Small intestine (tissue), 7 donors: ENCODE data around the gene METRN. TPM values are rescaled to one million over a fixed set of nuclear protein-coding genes. Genes with fewer than 3 reads are reported as not detected.

ENCODE experiments used
- DNase-seq, 2 donors: peaks; one replicate each; pipeline versions ENCODE4 v3.0.0 to v3.0.0-alpha.2; 2013
- FAIRE-seq: peaks from 2 replicates; lab custom pipeline; 2012; peaks lifted over from hg19 to GRCh38; lab: Jason Lieb, UNC
- H3K27ac ChIP-seq, 3 donors: one replicate each; pipeline ENCODE4 v1.5.1; 2013; ENCODE audit warnings: low read length in 2 of 3, mild to moderate bottlenecking in 2 of 3, control low read depth in 1 of 3, inconsistent platforms in 1 of 3, low read depth in 1 of 3, moderate library complexity in 1 of 3
- H3K27me3 ChIP-seq, 3 donors: one replicate each; pipeline ENCODE4 v1.6.1; 2013; ENCODE audit warnings: low read length in 3 of 3, inconsistent platforms in 1 of 3; ENCODE audit not compliant: control insufficient read depth in 3 of 3, insufficient read depth in 3 of 3
- H3K36me3 ChIP-seq, 3 donors: one replicate each; pipeline ENCODE4 v1.6.1; 2013; ENCODE audit warnings: low read length in 3 of 3, inconsistent platforms in 1 of 3, low read depth in 1 of 3, mild to moderate bottlenecking in 1 of 3, moderate library complexity in 1 of 3; ENCODE audit not compliant: control insufficient read depth in 3 of 3, insufficient read depth in 2 of 3
- H3K4me1 ChIP-seq, 3 donors: one replicate each; pipeline ENCODE4 v1.6.1; 2013; ENCODE audit warnings: low read length in 2 of 3, inconsistent platforms in 1 of 3, low read depth in 1 of 3, mild to moderate bottlenecking in 1 of 3, moderate library complexity in 1 of 3; ENCODE audit not compliant: control insufficient read depth in 3 of 3, insufficient read depth in 2 of 3
- H3K4me3 ChIP-seq, 3 donors: one replicate each; pipeline ENCODE4 v1.5.1; 2013; ENCODE audit warnings: low read length in 3 of 3, control low read depth in 1 of 3, inconsistent platforms in 1 of 3, low read depth in 1 of 3, mild to moderate bottlenecking in 1 of 3, moderate library complexity in 1 of 3
- H3K9me3 ChIP-seq, 2 donors: one replicate each; pipeline ENCODE4 v1.6.1; 2013; ENCODE audit warnings: low read depth in 1 of 2, low read length in 1 of 2; ENCODE audit not compliant: control insufficient read depth in 2 of 2, insufficient read depth in 1 of 2
- WGBS, 3 donors: extraction: QIAGEN DNeasy Blood & Tissue Kit; methylation state at CpG; one replicate each; pipeline ENCODE4 v1.1.7; 2013; 5-methylcytosine and 5-hydroxymethylcytosine counted together
- polyA plus RNA-seq, 4 donors: library from polyadenylated mRNA; stranded (reverse) in 3 of 4; unstranded in 1 of 4; fragments of 200-250 nt in 3 of 4; fragments of 120-200 nt in 1 of 4; gene quantifications; one replicate each; pipeline versions ENCODE4 v1.2.1 to v1.2.3, GENCODE V29; 2013
- donor health status: healthy with polysubstance abuse.
- donor health status: control.
- donor health status: control.
- donor health status: Bipolar disorder and iron deficiency.
- donor health status: healthy.

METRN gene
- polyA plus RNA-seq, 4 donors, result 4.9 to 14.1 (median 9.3) TPM

DNA sequence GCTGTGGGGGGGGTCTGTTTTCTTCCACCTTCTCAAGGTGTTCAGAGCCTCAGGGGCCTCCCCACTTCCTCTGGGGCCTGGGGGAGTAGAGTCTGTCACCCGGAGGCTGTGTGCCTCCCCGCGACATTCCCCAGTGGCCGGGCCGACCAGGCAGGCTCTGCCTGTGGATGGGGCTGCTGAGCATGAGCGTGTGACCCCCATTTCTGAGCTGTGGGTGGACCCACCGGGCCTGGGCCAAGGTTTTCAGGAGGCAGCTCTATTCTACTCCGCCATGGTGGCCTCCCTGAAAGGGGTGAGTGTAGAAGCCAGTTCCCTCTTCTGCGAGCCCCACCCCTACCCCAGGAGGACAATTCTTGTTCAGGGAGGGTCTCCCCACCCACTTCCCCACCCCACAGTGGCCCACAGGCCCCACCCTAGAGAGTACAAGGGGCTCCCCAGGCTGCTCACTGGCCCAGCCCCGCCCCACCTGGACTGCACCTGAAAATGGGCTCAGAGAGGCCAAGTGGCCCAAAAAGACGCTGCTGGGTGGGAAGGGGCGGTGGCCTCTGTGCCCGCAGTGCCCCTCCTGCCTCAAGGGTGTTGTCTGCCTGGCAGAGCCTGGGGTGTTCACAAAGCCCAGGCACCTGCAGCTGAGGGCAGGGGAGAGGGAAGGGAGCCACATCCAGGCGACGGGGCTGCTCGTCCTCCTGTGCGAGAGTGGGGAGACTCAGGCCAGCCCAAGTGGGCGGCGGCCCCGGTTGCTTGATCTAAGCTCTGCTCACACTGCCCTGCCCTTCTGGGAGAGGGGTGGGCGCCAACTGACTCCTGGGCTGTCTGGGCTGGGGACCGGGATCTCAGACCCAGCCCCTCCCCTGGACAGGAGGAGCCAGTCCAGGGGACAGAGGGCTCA lies 47.0 kb downstream of the METRN start:
- DNase-seq, result peak in 1 of 2 donors; percentile 60
- FAIRE-seq, result no peak
- 24 to 61% (median 43%) methylated on average over 15 to 22 of the region's 22 CpGs for WGBS, 3 donors
- no peak overlapping the region for H3K4me3 ChIP-seq
- no peaks in the 10 kb centered on the region for H3K9me3 ChIP-seq
- peak overlapping the region in 1 of 3 donors; percentile 85 for H3K27ac ChIP-seq
- no peaks in the 10 kb centered on the region for H3K27me3 ChIP-seq
- H3K4me1 ChIP-seq, result peaks cover 0 to 29% (median 0%) of the 10 kb centered on the region in 3 donors
- H3K36me3 ChIP-seq, result no peaks in the 10 kb centered on the region

DNA sequence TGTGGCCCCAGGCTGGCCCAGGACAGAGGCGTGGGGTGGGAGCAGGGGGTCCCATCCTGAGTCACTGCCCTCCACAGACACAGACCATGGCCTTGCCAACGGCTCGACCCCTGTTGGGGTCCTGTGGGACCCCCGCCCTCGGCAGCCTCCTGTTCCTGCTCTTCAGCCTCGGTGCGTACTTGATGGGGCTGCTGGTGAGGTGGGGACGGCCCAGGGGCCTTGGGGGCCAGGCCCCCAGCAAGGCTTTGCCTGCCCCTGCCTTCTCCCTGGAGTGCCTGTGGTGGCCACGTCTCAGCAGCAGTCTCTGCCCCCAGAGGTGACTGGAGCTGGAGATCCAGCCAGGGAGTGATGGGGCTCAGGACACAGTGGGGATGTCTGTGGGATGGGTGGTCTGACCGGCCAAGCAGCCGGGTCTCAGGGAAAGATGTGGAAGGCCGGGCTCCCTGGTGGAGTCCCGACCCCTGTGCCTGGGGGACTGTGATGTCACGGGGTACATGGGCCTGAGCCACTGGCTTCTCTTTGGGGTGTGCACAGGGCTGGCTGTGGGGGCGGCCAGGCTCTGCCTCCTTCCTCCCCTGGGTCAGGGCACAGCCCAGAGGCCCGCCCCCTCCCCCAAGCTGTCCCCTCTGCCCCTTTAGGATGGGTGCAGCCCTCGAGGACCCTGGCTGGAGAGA lies 47.8 kb downstream of the METRN start:
- DNase-seq (no peak), FAIRE-seq (no peak)
- Histone ChIP-seq H3K27ac (no peak overlapping the region), H3K4me1 (peaks cover 0 to 29% (median 0%) of the 10 kb centered on the region in 3 donors), H3K27me3 (no peaks in the 10 kb centered on the region), H3K36me3 (no peaks in the 10 kb centered on the region), H3K4me3 (no peak overlapping the region), H3K9me3 (no peaks in the 10 kb centered on the region)
- 67 to 83% (median 79%) methylated on average over 14 to 17 of the region's 17 CpGs for WGBS, 3 donors

DNA sequence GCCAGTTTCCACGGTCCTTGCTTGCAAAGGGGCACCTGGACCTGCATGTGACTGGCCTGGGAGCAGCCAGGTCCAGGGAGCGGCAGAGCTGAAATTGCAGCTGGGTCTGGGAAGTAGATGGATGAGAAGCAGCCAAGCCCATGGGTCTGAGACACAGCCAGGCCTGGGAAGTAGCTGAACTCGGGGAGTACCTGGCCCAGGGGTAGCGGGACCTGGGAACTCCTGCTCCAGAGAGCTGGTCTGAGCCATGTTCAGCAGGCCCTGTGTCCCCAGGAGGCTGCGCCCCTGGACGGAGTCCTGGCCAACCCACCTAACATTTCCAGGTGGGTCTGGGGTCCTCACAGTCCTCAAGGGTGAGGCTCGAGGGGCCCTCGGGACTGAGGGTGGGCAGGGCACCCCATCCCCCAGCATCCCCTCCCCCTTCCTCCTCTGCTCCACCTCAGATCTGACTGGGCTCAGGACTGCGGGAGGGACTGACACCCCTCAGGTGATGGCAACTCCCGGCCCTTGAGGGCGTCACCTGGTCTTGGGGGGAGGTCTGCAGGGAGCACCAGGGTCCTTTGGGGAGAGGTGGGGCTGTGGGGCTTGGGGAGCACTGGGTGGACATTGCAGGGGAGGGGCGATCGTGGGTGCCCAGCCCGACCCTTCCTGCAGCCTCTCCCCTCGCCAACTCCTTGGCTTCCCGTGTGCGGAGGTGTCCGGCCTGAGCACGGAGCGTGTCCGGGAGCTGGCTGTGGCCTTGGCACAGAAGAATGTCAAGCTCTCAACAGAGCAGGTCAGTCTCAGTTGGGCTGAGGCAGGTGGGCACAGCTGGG lies 48.7 kb downstream of the METRN start:
- Histone ChIP-seq H3K9me3 (no peaks in the 10 kb centered on the region), H3K27me3 (no peaks in the 10 kb centered on the region), H3K4me1 (peaks cover 0 to 29% (median 0%) of the 10 kb centered on the region in 3 donors), H3K36me3 (no peaks in the 10 kb centered on the region), H3K27ac (no peak overlapping the region), H3K4me3 (no peak overlapping the region)
- WGBS, 3 donors, result 55 to 78% (median 60%) methylated on average over 16 to 21 of the region's 21 CpGs
- FAIRE-seq (no peak), DNase-seq (no peak)

DNA sequence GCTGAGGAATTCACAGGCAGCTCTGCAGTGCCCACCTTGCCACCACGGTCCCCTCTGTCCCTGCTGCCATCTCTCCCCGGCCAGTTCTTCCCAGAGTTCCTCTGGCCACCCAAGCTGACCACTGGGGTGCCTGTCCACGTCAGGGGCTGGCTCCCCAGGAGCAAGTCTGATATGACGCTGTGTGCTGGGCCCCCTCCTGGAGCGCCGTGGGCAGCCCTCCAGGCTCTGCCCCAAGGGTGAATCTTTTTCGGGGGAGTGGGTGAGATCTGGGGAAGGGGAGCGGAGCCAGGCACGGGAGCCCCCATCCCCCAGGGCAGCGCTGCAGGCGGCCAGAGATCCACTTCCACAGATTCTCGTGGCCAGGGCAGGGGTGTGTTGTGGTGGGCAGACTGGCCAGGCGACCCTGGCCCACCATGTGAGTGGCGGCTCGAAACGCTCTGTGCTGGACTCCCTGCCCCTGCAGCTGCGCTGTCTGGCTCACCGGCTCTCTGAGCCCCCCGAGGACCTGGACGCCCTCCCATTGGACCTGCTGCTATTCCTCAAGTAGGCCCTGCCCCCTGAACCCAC lies 49.3 kb downstream of the METRN start:
- H3K4me3 ChIP-seq, result no peak overlapping the region
- no peaks in the 10 kb centered on the region for H3K9me3 ChIP-seq
- 69 to 73% (median 72%) methylated on average over 17 to 20 of the region's 20 CpGs for WGBS, 3 donors
- no peak for DNase-seq
- H3K36me3 ChIP-seq, result no peaks in the 10 kb centered on the region
- no peak overlapping the region for H3K27ac ChIP-seq
- no peaks in the 10 kb centered on the region for H3K27me3 ChIP-seq
- FAIRE-seq, result no peak
- peaks cover 0 to 29% (median 0%) of the 10 kb centered on the region in 3 donors for H3K4me1 ChIP-seq

DNA sequence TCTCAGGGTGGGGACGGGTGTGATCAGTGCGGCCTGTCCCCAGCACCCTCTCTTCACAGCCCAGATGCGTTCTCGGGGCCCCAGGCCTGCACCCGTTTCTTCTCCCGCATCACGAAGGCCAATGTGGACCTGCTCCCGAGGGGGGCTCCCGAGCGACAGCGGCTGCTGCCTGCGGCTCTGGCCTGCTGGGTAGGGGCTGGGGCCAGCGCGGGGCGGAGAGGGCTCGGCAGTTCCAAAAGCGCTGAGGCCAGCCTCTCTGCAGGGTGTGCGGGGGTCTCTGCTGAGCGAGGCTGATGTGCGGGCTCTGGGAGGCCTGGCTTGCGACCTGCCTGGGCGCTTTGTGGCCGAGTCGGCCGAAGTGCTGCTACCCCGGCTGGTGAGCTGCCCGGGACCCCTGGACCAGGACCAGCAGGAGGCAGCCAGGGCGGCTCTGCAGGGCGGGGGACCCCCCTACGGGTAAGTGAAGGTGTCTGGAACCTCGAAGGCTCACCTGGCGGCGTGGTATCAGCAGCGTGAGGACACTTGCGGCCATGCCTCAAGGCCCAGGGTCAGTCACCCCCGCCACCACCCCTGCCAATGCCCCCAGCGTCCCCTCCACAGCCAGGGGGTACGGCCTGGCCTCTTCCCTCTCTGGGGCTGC lies 50.0 kb downstream of the METRN start:
- Histone ChIP-seq H3K36me3 (no peaks in the 10 kb centered on the region), H3K4me3 (no peak overlapping the region), H3K27me3 (no peaks in the 10 kb centered on the region), H3K27ac (no peak overlapping the region), H3K9me3 (no peaks in the 10 kb centered on the region), H3K4me1 (peaks cover 0 to 23% (median 0%) of the 10 kb centered on the region in 3 donors)
- 70 to 85% (median 82%) methylated on average over 37 to 38 of the region's 38 CpGs for WGBS, 3 donors
- FAIRE-seq (no peak), DNase-seq (no peak)

DNA sequence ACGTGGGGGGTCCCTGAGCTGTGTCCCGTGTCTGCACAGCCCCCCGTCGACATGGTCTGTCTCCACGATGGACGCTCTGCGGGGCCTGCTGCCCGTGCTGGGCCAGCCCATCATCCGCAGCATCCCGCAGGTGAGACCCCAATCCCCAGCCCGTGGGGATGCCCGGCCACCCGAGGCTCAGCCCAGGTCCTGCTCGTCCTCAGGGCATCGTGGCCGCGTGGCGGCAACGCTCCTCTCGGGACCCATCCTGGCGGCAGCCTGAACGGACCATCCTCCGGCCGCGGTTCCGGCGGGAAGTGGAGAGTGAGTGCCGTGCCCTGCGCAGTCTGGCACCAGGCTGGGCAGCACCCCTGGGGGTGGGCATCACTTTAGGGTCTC lies 50.6 kb downstream of the METRN start:
- 90 to 92% (median 91%) methylated on average over 29 of the region's 29 CpGs for WGBS, 3 donors
- Histone ChIP-seq H3K27me3 (no peaks in the 10 kb centered on the region), H3K27ac (no peak overlapping the region), H3K4me1 (peaks cover 0 to 22% (median 0%) of the 10 kb centered on the region in 3 donors), H3K4me3 (no peak overlapping the region), H3K9me3 (no peaks in the 10 kb centered on the region), H3K36me3 (no peaks in the 10 kb centered on the region)
- DNase-seq (no peak), FAIRE-seq (no peak)

DNA sequence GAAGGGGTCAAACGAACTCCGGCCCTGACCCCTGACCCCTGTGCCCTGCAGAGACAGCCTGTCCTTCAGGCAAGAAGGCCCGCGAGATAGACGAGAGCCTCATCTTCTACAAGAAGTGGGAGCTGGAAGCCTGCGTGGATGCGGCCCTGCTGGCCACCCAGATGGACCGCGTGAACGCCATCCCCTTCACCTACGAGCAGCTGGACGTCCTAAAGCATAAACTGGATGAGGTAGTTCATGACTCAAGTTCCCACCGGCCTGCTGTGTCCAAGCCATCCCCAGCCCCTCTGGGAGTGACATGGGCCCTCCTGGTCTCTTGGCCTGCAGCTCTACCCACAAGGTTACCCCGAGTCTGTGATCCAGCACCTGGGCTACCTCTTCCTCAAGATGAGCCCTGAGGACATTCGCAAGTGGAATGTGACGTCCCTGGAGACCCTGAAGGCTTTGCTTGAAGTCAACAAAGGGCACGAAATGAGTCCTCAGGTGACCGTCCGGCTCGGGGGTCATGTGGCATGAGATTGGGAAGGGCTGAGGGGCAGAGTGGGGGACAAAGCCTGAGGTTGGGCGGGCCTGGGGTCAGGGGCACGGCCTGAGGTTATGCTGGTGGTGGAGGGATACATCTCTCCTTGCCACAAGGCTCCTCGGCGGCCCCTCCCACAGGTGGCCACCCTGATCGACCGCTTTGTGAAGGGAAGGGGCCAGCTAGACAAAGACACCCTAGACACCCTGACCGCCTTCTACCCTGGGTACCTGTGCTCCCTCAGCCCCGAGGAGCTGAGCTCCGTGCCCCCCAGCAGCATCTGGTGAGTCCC lies 51.3 kb downstream of the METRN start:
- 72 to 86% (median 78%) methylated on average over 25 to 29 of the region's 29 CpGs for WGBS, 3 donors
- H3K27ac ChIP-seq, result no peak overlapping the region
- no peak overlapping the region for H3K4me3 ChIP-seq
- no peak for DNase-seq
- no peaks in the 10 kb centered on the region for H3K27me3 ChIP-seq
- FAIRE-seq, result no peak
- no peaks in the 10 kb centered on the region for H3K36me3 ChIP-seq
- peaks cover 0 to 14% (median 0%) of the 10 kb centered on the region in 3 donors for H3K4me1 ChIP-seq
- no peaks in the 10 kb centered on the region for H3K9me3 ChIP-seq
